Progenitor cell of endocrine pancreas (in vitro differentiated cells): ENCODE data around the gene LASP1. TPM values are rescaled to one million over a fixed set of nuclear protein-coding genes. Genes with fewer than 3 reads are reported as not detected.
"Not testable (repeated sequence)": the region's sequence is repeated elsewhere in the genome, so short reads cannot be mapped to it uniquely, and the experiment has no call there.

Source experiments
- DNase-seq: peaks from one replicate; pipeline ENCODE4 v3.0.0; 2021; ENCODE audit warnings: low spot score; ENCODE audit not compliant: unreplicated experiment
- H3K27ac Mint-ChIP-seq: 2 replicates; pipeline ENCODE4 v1.8.0; 2021; ENCODE audit warnings: mild to moderate bottlenecking, moderate library complexity, mixed read lengths
- H3K27me3 Mint-ChIP-seq: 2 replicates; pipeline ENCODE4 v1.8.0; 2021; ENCODE audit warnings: mixed read lengths
- H3K36me3 Mint-ChIP-seq: 2 replicates; pipeline ENCODE4 v1.8.0; 2022; ENCODE audit warnings: mixed read lengths; ENCODE audit not compliant: insufficient read depth
- H3K4me1 Mint-ChIP-seq: 2 replicates; pipeline ENCODE4 v1.8.0; 2021; ENCODE audit warnings: low read depth, mixed read lengths
- H3K4me3 Mint-ChIP-seq: 2 replicates; pipeline ENCODE4 v1.8.0; 2021; ENCODE audit warnings: low read depth, mild to moderate bottlenecking, moderate library complexity, mixed read lengths
- H3K9me3 Mint-ChIP-seq: 2 replicates; pipeline ENCODE4 v1.8.0; 2021; ENCODE audit warnings: low read depth, mixed read lengths
- total RNA-seq: library from RNA; stranded (reverse); gene quantifications from 2 replicates; pipeline ENCODE4 v1.2.1, GENCODE V29; 2021
- TF ChIP-seq, protein P1 (sequence below): fragments of 200-600 bp; sonication (generic); IDR thresholded peaks from one replicate; pipeline ENCODE4 v1.5.0; 2021; ENCODE audit warnings: antibody characterized with exemption, mild to moderate bottlenecking; ENCODE audit not compliant: unreplicated experiment

The LASP1 gene
- total RNA-seq, 1 donor from 2014 or later = 135 TPM

DNA sequence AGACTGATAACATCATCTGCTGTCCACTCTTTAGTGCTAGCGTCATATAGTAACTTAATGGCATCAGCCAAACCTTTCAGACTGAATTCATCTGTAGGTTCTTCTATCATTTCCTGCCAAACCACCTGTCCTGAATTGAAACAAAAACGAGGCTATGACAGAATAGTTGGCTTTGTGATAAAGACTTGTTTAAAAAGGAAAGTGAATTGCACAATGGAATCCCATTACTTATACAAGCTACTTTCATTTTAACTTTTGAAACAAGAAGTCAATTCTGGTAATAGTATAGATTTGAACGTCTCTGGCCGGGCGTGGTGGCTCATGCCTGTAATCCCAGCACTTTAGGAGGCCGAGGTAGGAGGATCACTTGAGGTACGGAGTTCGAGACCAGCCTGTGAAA, 73.7 kb downstream of the LASP1 start:
- no peaks in the 10 kb centered on the region for H3K36me3 Mint-ChIP-seq
- H3K9me3 Mint-ChIP-seq = no peaks in the 10 kb centered on the region
- no peak for DNase-seq
- H3K27me3 Mint-ChIP-seq = no peaks in the 10 kb centered on the region
- H3K4me1 Mint-ChIP-seq = no peaks in the 10 kb centered on the region
- TF ChIP-seq, protein P1, sequence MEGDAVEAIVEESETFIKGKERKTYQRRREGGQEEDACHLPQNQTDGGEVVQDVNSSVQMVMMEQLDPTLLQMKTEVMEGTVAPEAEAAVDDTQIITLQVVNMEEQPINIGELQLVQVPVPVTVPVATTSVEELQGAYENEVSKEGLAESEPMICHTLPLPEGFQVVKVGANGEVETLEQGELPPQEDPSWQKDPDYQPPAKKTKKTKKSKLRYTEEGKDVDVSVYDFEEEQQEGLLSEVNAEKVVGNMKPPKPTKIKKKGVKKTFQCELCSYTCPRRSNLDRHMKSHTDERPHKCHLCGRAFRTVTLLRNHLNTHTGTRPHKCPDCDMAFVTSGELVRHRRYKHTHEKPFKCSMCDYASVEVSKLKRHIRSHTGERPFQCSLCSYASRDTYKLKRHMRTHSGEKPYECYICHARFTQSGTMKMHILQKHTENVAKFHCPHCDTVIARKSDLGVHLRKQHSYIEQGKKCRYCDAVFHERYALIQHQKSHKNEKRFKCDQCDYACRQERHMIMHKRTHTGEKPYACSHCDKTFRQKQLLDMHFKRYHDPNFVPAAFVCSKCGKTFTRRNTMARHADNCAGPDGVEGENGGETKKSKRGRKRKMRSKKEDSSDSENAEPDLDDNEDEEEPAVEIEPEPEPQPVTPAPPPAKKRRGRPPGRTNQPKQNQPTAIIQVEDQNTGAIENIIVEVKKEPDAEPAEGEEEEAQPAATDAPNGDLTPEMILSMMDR = no peak
- H3K27ac Mint-ChIP-seq = no peak overlapping the region
- H3K4me3 Mint-ChIP-seq = no peak overlapping the region

DNA sequence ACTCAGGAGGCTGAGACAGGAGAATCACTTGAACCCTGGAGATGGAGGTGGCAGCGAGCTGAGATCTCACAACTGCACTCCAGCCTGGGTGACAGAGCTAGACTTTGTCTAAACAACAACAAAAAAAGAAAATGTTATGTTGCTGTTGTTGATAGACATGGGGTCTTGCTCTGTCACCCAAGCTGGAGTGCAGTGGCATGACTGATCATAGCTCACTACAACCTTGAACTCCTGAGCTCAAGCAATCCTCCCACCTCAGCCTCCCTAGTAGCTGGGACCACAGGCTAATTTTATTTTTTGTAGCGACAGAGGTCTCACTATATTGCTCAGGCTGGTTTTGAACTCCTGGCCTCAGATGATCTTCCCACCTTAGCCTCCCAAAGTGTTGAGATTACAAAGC, 77.3 kb downstream of the LASP1 start:
- H3K36me3 Mint-ChIP-seq = no peaks in the 10 kb centered on the region
- TF ChIP-seq, protein P1 = no peak
- no peaks in the 10 kb centered on the region for H3K9me3 Mint-ChIP-seq

DNA sequence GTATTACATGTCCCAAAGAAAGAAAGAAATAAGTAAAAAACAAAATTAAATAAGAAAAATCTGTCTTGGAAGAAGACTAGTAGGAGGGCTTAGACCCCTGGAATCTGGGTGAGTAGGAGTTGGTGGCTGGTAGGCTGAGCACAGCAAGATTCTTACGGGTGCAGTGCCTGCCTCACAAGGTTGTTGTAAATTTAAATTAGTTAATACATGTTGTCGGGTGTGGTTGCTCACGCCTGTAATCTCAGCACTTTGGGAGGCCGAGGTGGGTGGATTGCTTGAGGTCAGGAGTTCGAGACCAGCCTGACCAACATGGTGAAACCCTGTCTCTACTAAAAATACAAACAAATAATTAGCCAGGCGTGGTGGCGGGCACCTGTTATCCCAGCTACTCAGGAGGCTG, 83.9 kb downstream of the LASP1 start:
- not testable (repeated sequence) for H3K4me1 Mint-ChIP-seq, H3K4me3 Mint-ChIP-seq, DNase-seq, H3K27ac Mint-ChIP-seq, H3K36me3 Mint-ChIP-seq, H3K27me3 Mint-ChIP-seq, H3K9me3 Mint-ChIP-seq

More for the DNA sequence above, 77.3 kb downstream of the LASP1 start:
- DNase-seq = no peak
- no peak overlapping the region for H3K27ac Mint-ChIP-seq
- no peak overlapping the region for H3K4me3 Mint-ChIP-seq
- H3K27me3 Mint-ChIP-seq = no peaks in the 10 kb centered on the region
- H3K4me1 Mint-ChIP-seq = no peaks in the 10 kb centered on the region

DNA sequence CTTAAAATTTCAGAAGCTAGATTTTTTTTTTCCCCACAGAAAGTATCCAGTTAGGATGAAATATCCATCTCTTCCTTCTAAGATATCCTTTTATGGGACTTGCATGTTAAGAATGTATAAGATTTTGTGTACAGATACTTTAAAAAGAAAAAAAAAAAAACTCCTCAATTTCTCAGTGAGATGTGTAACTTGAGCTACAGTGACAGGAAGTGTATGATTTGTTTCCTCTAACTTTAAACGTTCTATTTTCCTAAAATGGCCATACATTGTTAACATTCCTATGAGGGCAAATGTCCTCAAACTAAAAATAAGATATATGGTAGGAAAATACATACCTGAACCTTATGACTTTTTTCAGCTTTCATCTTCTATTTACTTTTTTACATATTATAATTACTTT, 88.5 kb downstream of the LASP1 start:
- no peak for DNase-seq
- H3K36me3 Mint-ChIP-seq = no peaks in the 10 kb centered on the region
- no peak overlapping the region for H3K27ac Mint-ChIP-seq
- H3K4me1 Mint-ChIP-seq = no peaks in the 10 kb centered on the region
- H3K9me3 Mint-ChIP-seq = no peaks in the 10 kb centered on the region
- no peak overlapping the region for H3K4me3 Mint-ChIP-seq
- no peaks in the 10 kb centered on the region for H3K27me3 Mint-ChIP-seq
- TF ChIP-seq, protein P1 = no peak

DNA sequence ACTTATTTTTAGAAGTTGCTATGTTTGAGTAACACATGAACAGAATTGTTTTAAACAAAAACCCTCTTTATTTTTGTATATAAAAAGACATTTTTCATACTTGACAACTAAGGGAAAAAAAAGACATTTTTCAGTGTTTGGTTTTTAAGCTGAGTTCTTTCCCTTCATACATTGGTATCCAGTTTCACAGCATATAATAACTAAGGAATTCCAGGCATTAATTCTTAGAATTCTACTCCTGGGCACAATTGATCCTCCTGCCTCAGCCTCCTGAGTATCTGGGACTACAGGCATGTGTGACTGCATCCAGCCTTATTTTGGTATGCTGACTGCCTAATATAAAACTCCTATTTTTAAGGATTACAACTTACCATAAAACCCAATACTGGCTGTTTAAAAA, 88.9 kb downstream of the LASP1 start:
- DNase-seq = no peak

DNA sequence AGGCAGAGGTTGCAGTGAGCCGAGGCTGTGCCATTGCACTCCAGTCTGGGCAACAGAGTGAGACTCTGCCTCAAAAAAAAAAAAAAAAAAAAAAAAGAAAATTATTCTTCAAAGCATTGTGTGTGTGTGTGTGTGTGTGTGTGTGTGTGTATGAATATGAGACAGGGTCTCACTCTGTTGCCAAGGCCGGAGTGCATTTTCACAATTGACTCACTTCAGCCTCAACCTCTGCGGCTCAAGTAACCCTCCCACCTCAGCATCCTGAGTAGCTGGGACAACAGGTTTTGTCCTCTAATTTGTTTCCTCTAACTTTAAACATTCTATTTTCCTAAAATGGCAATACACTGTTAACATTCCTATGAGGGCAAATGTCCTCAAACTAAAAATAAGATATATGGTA, 89.7 kb downstream of the LASP1 start:
- H3K4me1 Mint-ChIP-seq = no peaks in the 10 kb centered on the region
- TF ChIP-seq, protein P1 = no peak
- H3K4me3 Mint-ChIP-seq = no peak overlapping the region
- H3K9me3 Mint-ChIP-seq = no peaks in the 10 kb centered on the region
- no peaks in the 10 kb centered on the region for H3K36me3 Mint-ChIP-seq
- no peak overlapping the region for H3K27ac Mint-ChIP-seq
- no peaks in the 10 kb centered on the region for H3K27me3 Mint-ChIP-seq
- DNase-seq = no peak

More for the DNA sequence above, 88.9 kb downstream of the LASP1 start:
- H3K4me1 Mint-ChIP-seq = no peaks in the 10 kb centered on the region
- H3K27me3 Mint-ChIP-seq = no peaks in the 10 kb centered on the region
- no peaks in the 10 kb centered on the region for H3K9me3 Mint-ChIP-seq
- TF ChIP-seq, protein P1 = no peak
- H3K36me3 Mint-ChIP-seq = no peaks in the 10 kb centered on the region
- no peak overlapping the region for H3K27ac Mint-ChIP-seq
- H3K4me3 Mint-ChIP-seq = no peak overlapping the region
